Hepatocyte (in vitro differentiated cells): ENCODE data around the gene EIF3L. TPM values are rescaled to one million over a fixed set of nuclear protein-coding genes. Genes with fewer than 3 reads are reported as not detected.

ENCODE experiments used
- DNase-seq: peaks from one replicate; pipeline ENCODE4 v3.0.0-alpha.2; 2016; ENCODE audit warnings: low spot score
- H2AFZ ChIP-seq: fragments of 200-600 bp; sonication (generic); 2 replicates; pipeline ENCODE4 v1.6.0; 2016; ENCODE audit warnings: antibody characterized with exemption, mild to moderate bottlenecking
- H3K27ac ChIP-seq: fragments of 200-600 bp; sonication (generic); 2 replicates; pipeline ENCODE4 v1.5.1; 2016; ENCODE audit warnings: mild to moderate bottlenecking
- H3K27me3 ChIP-seq: fragments of 200-600 bp; sonication (generic); 2 replicates; pipeline ENCODE4 v1.6.1; 2016
- H3K36me3 ChIP-seq: fragments of 200-600 bp; sonication (generic); replicated peaks from 2 replicates; pipeline ENCODE4 v1.5.1; 2016; ENCODE audit warnings: low read depth; ENCODE audit not compliant: insufficient read depth
- H3K4me1 ChIP-seq: fragments of 200-600 bp; sonication (generic); 2 replicates; pipeline ENCODE4 v1.5.1; 2016; ENCODE audit warnings: mild to moderate bottlenecking, moderate library complexity; ENCODE audit not compliant: insufficient read depth
- H3K4me2 ChIP-seq: fragments of 200-600 bp; sonication (generic); 2 replicates; pipeline ENCODE4 v1.6.0; 2016
- H3K4me3 ChIP-seq: fragments of 200-600 bp; sonication (generic); 2 replicates; pipeline ENCODE4 v1.5.1; 2016; ENCODE audit warnings: mild to moderate bottlenecking
- H3K79me2 ChIP-seq: fragments of 200-600 bp; sonication (generic); 2 replicates; pipeline ENCODE4 v1.6.0; 2017; ENCODE audit warnings: mild to moderate bottlenecking
- H3K9me2 ChIP-seq: fragments of 200-600 bp; sonication (generic); replicated peaks from 2 replicates; pipeline ENCODE4 v1.6.0; 2017; ENCODE audit warnings: mild to moderate bottlenecking; ENCODE audit not compliant: insufficient read depth
- H3K9me3 ChIP-seq: fragments of 200-600 bp; sonication (generic); 2 replicates; pipeline ENCODE4 v1.5.1; 2016; ENCODE audit warnings: low read depth, mild to moderate bottlenecking
- H4K20me1 ChIP-seq: fragments of 200-600 bp; sonication (generic); 2 replicates; pipeline ENCODE4 v1.6.0; 2016; ENCODE audit warnings: mild to moderate bottlenecking; ENCODE audit not compliant: insufficient read depth, poor library complexity, severe bottlenecking
- EZH2 ChIP-seq: fragments of 200-600 bp; sonication (generic); IDR thresholded peaks from 2 replicates; pipeline ENCODE4 v1.6.1; 2016; ENCODE audit warnings: antibody characterized with exemption, mild to moderate bottlenecking, borderline replicate concordance
- EZH2phosphoT487 ChIP-seq: fragments of 200-600 bp; sonication (generic); IDR thresholded peaks from one replicate; pipeline ENCODE4 v1.6.1; 2018; ENCODE audit warnings: antibody characterized with exemption, mild to moderate bottlenecking, low read depth, moderate library complexity; ENCODE audit not compliant: unreplicated experiment, severe bottlenecking
- WGBS: methylation state at CpG from one replicate; pipeline ENCODE4 v1.1.6; 2016; ENCODE audit warnings: low lambda C conversion rate; ENCODE audit errors: missing lambda C conversion rate; 5-methylcytosine and 5-hydroxymethylcytosine counted together
- polyA plus RNA-seq: library from polyadenylated mRNA; unstranded; fragments of >200 nt; fragmentation: Nextera tagmentation; extraction: Ambion mirVana; gene quantifications from 2 replicates; pipeline ENCODE4 v1.2.1, GENCODE V29; 2016
- total RNA-seq: library from RNA; depleted of rRNA; stranded (reverse); fragments of >200 nt; gene quantifications from 2 replicates; pipeline ENCODE4 v1.2.3, GENCODE V29; 2014
- TF ChIP-seq, protein P1 (sequence below): fragments of 200-600 bp; sonication (generic); IDR thresholded peaks from 2 replicates; pipeline ENCODE4 v1.5.1; 2016; ENCODE audit warnings: antibody characterized with exemption, mild to moderate bottlenecking; ENCODE audit not compliant: poor library complexity

EIF3L gene
- total and polyA plus RNA-seq, 2 experiments from 2014 or later: 172 to 365 TPM

DNA sequence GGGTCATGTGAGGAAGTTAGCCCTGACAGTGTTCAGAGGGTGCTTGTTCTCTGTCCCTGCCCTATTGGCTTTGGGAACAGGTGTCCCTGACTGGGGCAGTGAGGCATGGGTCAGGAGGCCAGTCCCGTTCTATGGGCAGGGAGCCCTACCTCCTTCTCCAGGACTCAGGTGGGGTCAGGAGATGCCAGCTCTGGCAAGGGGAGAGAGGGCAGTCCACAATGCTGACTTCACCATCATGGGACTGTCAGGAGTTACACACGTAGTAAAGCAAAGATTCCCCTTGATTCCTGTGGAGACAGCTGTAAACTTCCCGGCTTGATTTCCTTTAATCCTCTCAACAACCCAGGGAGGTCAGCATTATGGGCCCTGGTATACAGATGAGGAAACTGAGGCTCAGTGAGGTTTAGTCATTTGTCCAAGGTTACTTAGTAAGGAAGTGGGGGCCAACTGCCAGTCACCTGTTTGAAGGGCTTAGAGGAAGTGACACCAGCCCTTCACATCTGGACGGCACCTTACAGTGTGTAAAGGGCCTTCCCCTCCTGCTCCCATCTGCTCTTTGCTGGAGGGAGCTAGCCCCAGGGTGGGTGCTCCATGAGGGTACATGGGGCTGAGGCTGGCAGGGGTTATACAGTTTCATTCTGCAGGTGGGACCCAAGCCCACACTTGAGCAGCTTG lies 68.8 kb downstream of the EIF3L start:
- Histone ChIP-seq H3K27ac (no peak overlapping the region), H3K4me1 (no peaks in the 10 kb centered on the region), H3K9me2 (no peaks in the 10 kb centered on the region), H3K36me3 (no peaks in the 10 kb centered on the region), H3K79me2 (no peaks in the 10 kb centered on the region), H2AFZ (no peak overlapping the region), H3K4me3 (no peak overlapping the region), H4K20me1 (no peaks in the 10 kb centered on the region), H3K4me2 (no peak overlapping the region), H3K9me3 (no peaks in the 10 kb centered on the region), H3K27me3 (no peaks in the 10 kb centered on the region)
- TF ChIP-seq EZH2phosphoT487: no peak
- TF ChIP-seq, protein P1, sequence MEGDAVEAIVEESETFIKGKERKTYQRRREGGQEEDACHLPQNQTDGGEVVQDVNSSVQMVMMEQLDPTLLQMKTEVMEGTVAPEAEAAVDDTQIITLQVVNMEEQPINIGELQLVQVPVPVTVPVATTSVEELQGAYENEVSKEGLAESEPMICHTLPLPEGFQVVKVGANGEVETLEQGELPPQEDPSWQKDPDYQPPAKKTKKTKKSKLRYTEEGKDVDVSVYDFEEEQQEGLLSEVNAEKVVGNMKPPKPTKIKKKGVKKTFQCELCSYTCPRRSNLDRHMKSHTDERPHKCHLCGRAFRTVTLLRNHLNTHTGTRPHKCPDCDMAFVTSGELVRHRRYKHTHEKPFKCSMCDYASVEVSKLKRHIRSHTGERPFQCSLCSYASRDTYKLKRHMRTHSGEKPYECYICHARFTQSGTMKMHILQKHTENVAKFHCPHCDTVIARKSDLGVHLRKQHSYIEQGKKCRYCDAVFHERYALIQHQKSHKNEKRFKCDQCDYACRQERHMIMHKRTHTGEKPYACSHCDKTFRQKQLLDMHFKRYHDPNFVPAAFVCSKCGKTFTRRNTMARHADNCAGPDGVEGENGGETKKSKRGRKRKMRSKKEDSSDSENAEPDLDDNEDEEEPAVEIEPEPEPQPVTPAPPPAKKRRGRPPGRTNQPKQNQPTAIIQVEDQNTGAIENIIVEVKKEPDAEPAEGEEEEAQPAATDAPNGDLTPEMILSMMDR: no peak
- no peak for TF ChIP-seq EZH2
- no peak for DNase-seq
- WGBS: 94% methylated on average over 4 of the region's 4 CpGs

DNA sequence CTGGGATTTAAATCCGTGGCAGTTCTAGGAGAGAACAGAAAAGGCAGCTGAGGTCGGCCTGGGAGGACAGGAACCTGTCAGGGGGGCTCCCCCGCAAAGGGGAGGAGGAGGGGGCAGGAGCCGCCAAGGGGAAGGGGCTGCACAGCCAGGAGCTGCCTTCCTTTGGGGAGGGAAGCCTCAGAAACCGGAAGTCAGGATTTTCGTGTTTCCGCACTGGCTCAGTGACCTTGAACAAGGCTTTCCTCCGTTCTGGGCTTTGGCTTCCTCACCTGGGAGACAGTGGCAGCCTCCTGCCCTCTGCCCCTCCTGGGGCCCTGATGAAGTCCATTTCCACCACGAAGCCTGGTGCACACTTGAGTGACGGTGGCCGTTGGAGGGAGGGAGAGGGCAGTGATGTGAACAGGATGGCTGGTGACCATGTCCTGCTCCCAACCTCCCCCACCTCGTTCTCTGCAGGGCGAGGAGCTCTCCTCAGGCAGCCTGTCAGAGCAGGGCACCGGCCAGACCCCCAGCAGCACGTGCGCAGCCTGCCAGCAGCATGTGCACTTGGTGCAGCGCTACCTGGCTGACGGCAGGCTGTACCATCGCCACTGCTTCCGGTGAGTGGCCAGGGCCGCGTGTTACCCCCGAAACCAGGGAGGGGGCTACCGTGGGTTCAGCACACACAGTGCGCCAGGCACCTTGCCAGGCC lies 69.5 kb downstream of the EIF3L start:
- H3K9me3 ChIP-seq: no peaks in the 10 kb centered on the region
- no peaks in the 10 kb centered on the region for H3K79me2 ChIP-seq
- H2AFZ ChIP-seq: no peak overlapping the region
- TF ChIP-seq EZH2 (no peak), EZH2phosphoT487 (no peak)
- TF ChIP-seq, protein P1: no peak
- DNase-seq: no peak
- H3K27ac ChIP-seq: no peak overlapping the region
- no peaks in the 10 kb centered on the region for H3K9me2 ChIP-seq
- no peaks in the 10 kb centered on the region for H3K27me3 ChIP-seq
- H3K36me3 ChIP-seq: no peaks in the 10 kb centered on the region
- WGBS: 94% methylated on average over 25 of the region's 25 CpGs
- no peak overlapping the region for H3K4me2 ChIP-seq
- no peaks in the 10 kb centered on the region for H4K20me1 ChIP-seq
- no peaks in the 10 kb centered on the region for H3K4me1 ChIP-seq
- no peak overlapping the region for H3K4me3 ChIP-seq

DNA sequence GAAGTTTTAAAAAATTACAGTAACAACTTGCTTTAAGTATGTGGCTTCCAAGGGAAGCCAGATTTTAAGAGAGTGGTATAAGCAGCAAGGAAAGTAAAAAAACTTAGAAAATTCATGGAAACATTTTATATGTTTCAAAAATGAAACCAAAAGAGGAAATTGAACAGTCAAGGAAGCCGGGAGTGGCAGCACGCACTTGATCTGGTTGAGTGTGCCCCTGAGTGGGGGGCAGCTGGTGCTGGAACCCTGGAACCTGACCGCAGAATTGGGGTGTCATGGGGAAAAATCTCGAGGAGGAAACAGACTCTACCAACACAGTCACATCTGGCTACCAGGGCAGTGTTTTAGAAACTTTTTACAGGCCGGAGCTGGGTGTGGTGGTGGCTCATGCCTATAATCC lies 70.9 kb downstream of the EIF3L start:
- H3K4me2 ChIP-seq: no peak overlapping the region
- H3K79me2 ChIP-seq: no peaks in the 10 kb centered on the region
- no peak overlapping the region for H2AFZ ChIP-seq
- no peak overlapping the region for H3K27ac ChIP-seq
- no peaks in the 10 kb centered on the region for H3K27me3 ChIP-seq
- WGBS: 97% methylated on average over 5 of the region's 5 CpGs
- no peaks in the 10 kb centered on the region for H3K9me3 ChIP-seq
- H3K4me3 ChIP-seq: no peak overlapping the region
- TF ChIP-seq, protein P1: no peak
- no peak for TF ChIP-seq EZH2
- H3K9me2 ChIP-seq: no peaks in the 10 kb centered on the region
- H4K20me1 ChIP-seq: no peaks in the 10 kb centered on the region
- no peaks in the 10 kb centered on the region for H3K36me3 ChIP-seq
- DNase-seq: no peak
- no peaks in the 10 kb centered on the region for H3K4me1 ChIP-seq
